HEK293 (cell line): ENCODE results near the gene AIG1.

ENCODE experiments used
- EGR2 ChIP-seq: fragments of 450-650 bp; formaldehyde crosslinking; IDR thresholded peaks from 2 replicates; pipeline ENCODE4 v1.5.1; 2016; ENCODE audit warnings: low read depth, missing biosample characterization, missing genetic modification characterization
- GLIS1 ChIP-seq: fragments of 450-650 bp; formaldehyde crosslinking; IDR thresholded peaks from 2 replicates; pipeline ENCODE4 v1.5.1; 2016; ENCODE audit warnings: missing biosample characterization, missing genetic modification characterization
- PRDM1 ChIP-seq: fragments of 450-650 bp; formaldehyde crosslinking; IDR thresholded peaks from 2 replicates; pipeline ENCODE4; 2016; ENCODE audit warnings: missing biosample characterization, missing genetic modification characterization
- SCRT2 ChIP-seq: fragments of 450-650 bp; formaldehyde crosslinking; IDR thresholded peaks from 2 replicates; pipeline ENCODE4 v1.5.1; 2016; ENCODE audit warnings: missing biosample characterization, missing genetic modification characterization
- SP3 ChIP-seq: fragments of 450-650 bp; formaldehyde crosslinking; IDR thresholded peaks from 2 replicates; pipeline ENCODE4 v1.5.1; 2016; ENCODE audit warnings: missing biosample characterization, missing genetic modification characterization
- ZBTB21 ChIP-seq: fragments of 450-650 bp; formaldehyde crosslinking; IDR thresholded peaks from 2 replicates; pipeline ENCODE4 v1.5.1; 2017; ENCODE audit warnings: missing biosample characterization, missing genetic modification characterization
- ZBTB7A ChIP-seq: fragments of 450-650 bp; formaldehyde crosslinking; IDR thresholded peaks from 2 replicates; pipeline ENCODE4 v1.5.1; 2016; ENCODE audit warnings: low read depth, missing biosample characterization, missing genetic modification characterization
- ZFP41 ChIP-seq: fragments of 450-650 bp; formaldehyde crosslinking; IDR thresholded peaks from 2 replicates; pipeline ENCODE4 v1.5.1; 2016; ENCODE audit warnings: missing biosample characterization, missing genetic modification characterization, borderline replicate concordance
- ZNF133 ChIP-seq: fragments of 450-650 bp; formaldehyde crosslinking; IDR thresholded peaks from 2 replicates; pipeline ENCODE4 v1.5.1; 2016; ENCODE audit warnings: missing biosample characterization, missing genetic modification characterization
- ZNF16 ChIP-seq: fragments of 450-650 bp; formaldehyde crosslinking; IDR thresholded peaks from 2 replicates; pipeline ENCODE4 v1.5.1; 2016; ENCODE audit warnings: low read depth, missing biosample characterization, missing genetic modification characterization
- ZNF335 ChIP-seq: fragments of 450-650 bp; formaldehyde crosslinking; conservative IDR thresholded peaks from 2 replicates; pipeline ENCODE4 v1.5.1; 2016; ENCODE audit warnings: missing biosample characterization, missing genetic modification characterization
- ZNF341 ChIP-seq: fragments of 450-650 bp; formaldehyde crosslinking; IDR thresholded peaks from 2 replicates; pipeline ENCODE4; 2016; ENCODE audit warnings: low read depth, missing biosample characterization, missing genetic modification characterization
- ZNF423 ChIP-seq: fragments of 450-650 bp; formaldehyde crosslinking; IDR thresholded peaks from 2 replicates; pipeline ENCODE4 v1.5.1; 2016; ENCODE audit warnings: missing biosample characterization, missing genetic modification characterization
- ZNF555 ChIP-seq: fragments of 450-650 bp; formaldehyde crosslinking; conservative IDR thresholded peaks from 2 replicates; pipeline ENCODE4 v1.5.1; 2017; ENCODE audit warnings: missing biosample characterization, mild to moderate bottlenecking, missing genetic modification characterization, inconsistent platforms
- ZNF596 ChIP-seq: fragments of 450-650 bp; IDR thresholded peaks from 2 replicates; pipeline ENCODE4 v1.5.0; 2018; ENCODE audit warnings: missing biosample characterization, mild to moderate bottlenecking, missing genetic modification characterization, moderate library complexity
- ZNF626 ChIP-seq: fragments of 450-650 bp; sonication (Bioruptor Pico); formaldehyde crosslinking; IDR thresholded peaks from 2 replicates; pipeline ENCODE4 v1.5.1; 2018; ENCODE audit warnings: missing biosample characterization, missing genetic modification characterization, inconsistent platforms
- ZNF837 ChIP-seq: fragments of 450-650 bp; formaldehyde crosslinking; IDR thresholded peaks from 2 replicates; pipeline ENCODE4 v1.5.1; 2016; ENCODE audit warnings: missing biosample characterization, missing genetic modification characterization
- TF ChIP-seq, protein P1 (sequence below): fragments of 450-650 bp; formaldehyde crosslinking; IDR thresholded peaks from 2 replicates; pipeline ENCODE4 v1.5.1; 2016; ENCODE audit warnings: missing biosample characterization, missing genetic modification characterization
- TF ChIP-seq, protein P2 (sequence below): fragments of 450-650 bp; formaldehyde crosslinking; IDR thresholded peaks from 2 replicates; pipeline ENCODE4 v1.5.1; 2016; ENCODE audit warnings: missing biosample characterization, missing genetic modification characterization
- TF ChIP-seq, protein P3 (sequence below): fragments of 450-650 bp; formaldehyde crosslinking; IDR thresholded peaks from 2 replicates; pipeline ENCODE4 v1.5.1; 2016; ENCODE audit warnings: missing biosample characterization, missing genetic modification characterization
- TF ChIP-seq, protein P4 (sequence below): fragments of 450-650 bp; formaldehyde crosslinking; IDR thresholded peaks from 2 replicates; pipeline ENCODE4 v1.5.1; 2016; ENCODE audit warnings: missing biosample characterization, missing genetic modification characterization
- TF ChIP-seq, protein P5 (sequence below): fragments of 450-650 bp; formaldehyde crosslinking; IDR thresholded peaks from 2 replicates; pipeline ENCODE4 v1.5.1; 2017; ENCODE audit warnings: missing biosample characterization, mild to moderate bottlenecking, missing genetic modification characterization, moderate library complexity
- TF ChIP-seq, protein P6 (sequence below): fragments of 450-650 bp; formaldehyde crosslinking; IDR thresholded peaks from 2 replicates; pipeline ENCODE4; 2016; ENCODE audit warnings: missing biosample characterization, missing genetic modification characterization

Gene AIG1

DNA sequence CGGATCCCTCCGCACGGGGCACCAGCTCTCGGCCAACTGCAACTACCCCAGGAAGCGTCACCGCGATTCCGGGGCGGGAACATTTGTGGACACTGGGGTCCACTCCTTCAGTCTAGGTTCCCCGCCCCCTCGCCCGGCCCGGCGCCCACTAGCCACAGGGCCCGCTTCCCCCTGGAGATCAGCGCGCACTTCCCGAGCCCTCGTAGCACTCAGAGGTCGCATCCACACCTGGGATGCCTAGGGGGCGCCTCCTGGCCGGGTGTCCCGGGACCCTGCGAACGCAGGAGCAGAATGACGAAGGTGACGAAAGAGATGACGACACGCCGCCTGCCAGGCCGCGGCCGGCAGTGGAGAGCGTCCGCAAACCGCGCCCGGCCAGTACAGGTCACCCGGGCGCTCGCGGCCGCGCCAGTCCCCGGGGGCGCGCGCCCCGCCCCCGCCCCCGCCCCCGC lies 309 bp upstream of the AIG1 start (continued):
- TF ChIP-seq, protein P1, sequence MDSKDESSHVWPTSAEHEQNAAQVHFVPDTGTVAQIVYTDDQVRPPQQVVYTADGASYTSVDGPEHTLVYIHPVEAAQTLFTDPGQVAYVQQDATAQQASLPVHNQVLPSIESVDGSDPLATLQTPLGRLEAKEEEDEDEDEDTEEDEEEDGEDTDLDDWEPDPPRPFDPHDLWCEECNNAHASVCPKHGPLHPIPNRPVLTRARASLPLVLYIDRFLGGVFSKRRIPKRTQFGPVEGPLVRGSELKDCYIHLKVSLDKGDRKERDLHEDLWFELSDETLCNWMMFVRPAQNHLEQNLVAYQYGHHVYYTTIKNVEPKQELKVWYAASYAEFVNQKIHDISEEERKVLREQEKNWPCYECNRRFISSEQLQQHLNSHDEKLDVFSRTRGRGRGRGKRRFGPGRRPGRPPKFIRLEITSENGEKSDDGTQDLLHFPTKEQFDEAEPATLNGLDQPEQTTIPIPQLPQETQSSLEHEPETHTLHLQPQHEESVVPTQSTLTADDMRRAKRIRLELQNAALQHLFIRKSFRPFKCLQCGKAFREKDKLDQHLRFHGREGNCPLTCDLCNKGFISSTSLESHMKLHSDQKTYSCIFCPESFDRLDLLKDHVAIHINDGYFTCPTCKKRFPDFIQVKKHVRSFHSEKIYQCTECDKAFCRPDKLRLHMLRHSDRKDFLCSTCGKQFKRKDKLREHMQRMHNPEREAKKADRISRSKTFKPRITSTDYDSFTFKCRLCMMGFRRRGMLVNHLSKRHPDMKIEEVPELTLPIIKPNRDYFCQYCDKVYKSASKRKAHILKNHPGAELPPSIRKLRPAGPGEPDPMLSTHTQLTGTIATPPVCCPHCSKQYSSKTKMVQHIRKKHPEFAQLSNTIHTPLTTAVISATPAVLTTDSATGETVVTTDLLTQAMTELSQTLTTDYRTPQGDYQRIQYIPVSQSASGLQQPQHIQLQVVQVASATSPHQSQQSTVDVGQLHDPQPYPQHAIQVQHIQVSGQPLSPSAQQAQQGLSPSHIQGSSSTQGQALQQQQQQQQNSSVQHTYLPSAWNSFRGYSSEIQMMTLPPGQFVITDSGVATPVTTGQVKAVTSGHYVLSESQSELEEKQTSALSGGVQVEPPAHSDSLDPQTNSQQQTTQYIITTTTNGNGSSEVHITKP (tag by site-specific recombination) = peak; percentile 98
- TF ChIP-seq ZNF423 (0 out of 2 replicates have a peak, but pooled peaks have one; percentile 26), ZBTB21 (tag by site-specific recombination) (peak; percentile 99), ZNF837 (tag by site-specific recombination) (no peak), ZNF133 (tag by site-specific recombination) (0 out of 2 replicates have a peak, but pooled peaks have one; percentile 24), EGR2 (peak; percentile 62), ZBTB7A (tag by site-specific recombination) (0 out of 2 replicates have a peak, but pooled peaks have one; percentile 39), ZFP41 (no peak), ZNF16 (tag by site-specific recombination) (no peak), PRDM1 (tag by site-specific recombination) (no peak), ZNF335 (peak; percentile 88), ZNF341 (no peak), GLIS1 (peak; percentile 27; the same call in 1 of the 2 replicates), ZNF596 (tag by site-specific recombination) (0 out of 2 replicates have a peak, but pooled peaks have one; percentile 4), ZNF626 (tag by site-specific recombination) (no peak), ZNF555 (no peak), SCRT2 (no peak), SP3 (peak; percentile 85)
- TF ChIP-seq, protein P2, sequence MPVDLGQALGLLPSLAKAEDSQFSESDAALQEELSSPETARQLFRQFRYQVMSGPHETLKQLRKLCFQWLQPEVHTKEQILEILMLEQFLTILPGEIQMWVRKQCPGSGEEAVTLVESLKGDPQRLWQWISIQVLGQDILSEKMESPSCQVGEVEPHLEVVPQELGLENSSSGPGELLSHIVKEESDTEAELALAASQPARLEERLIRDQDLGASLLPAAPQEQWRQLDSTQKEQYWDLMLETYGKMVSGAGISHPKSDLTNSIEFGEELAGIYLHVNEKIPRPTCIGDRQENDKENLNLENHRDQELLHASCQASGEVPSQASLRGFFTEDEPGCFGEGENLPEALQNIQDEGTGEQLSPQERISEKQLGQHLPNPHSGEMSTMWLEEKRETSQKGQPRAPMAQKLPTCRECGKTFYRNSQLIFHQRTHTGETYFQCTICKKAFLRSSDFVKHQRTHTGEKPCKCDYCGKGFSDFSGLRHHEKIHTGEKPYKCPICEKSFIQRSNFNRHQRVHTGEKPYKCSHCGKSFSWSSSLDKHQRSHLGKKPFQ (tag by site-specific recombination) = peak; percentile 97
- TF ChIP-seq, protein P3, sequence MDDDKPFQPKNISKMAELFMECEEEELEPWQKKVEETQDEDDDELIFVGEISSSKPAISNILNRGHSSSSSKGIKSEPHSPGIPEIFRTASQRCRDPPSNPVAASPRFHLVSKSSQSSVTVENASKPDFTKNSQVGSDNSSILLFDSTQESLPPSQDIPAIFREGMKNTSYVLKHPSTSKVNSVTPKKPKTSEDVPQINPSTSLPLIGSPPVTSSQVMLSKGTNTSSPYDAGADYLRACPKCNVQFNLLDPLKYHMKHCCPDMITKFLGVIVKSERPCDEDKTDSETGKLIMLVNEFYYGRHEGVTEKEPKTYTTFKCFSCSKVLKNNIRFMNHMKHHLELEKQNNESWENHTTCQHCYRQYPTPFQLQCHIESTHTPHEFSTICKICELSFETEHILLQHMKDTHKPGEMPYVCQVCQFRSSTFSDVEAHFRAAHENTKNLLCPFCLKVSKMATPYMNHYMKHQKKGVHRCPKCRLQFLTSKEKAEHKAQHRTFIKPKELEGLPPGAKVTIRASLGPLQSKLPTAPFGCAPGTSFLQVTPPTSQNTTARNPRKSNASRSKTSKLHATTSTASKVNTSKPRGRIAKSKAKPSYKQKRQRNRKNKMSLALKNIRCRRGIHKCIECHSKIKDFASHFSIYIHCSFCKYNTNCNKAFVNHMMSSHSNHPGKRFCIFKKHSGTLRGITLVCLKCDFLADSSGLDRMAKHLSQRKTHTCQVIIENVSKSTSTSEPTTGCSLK = no peak
- TF ChIP-seq, protein P4, sequence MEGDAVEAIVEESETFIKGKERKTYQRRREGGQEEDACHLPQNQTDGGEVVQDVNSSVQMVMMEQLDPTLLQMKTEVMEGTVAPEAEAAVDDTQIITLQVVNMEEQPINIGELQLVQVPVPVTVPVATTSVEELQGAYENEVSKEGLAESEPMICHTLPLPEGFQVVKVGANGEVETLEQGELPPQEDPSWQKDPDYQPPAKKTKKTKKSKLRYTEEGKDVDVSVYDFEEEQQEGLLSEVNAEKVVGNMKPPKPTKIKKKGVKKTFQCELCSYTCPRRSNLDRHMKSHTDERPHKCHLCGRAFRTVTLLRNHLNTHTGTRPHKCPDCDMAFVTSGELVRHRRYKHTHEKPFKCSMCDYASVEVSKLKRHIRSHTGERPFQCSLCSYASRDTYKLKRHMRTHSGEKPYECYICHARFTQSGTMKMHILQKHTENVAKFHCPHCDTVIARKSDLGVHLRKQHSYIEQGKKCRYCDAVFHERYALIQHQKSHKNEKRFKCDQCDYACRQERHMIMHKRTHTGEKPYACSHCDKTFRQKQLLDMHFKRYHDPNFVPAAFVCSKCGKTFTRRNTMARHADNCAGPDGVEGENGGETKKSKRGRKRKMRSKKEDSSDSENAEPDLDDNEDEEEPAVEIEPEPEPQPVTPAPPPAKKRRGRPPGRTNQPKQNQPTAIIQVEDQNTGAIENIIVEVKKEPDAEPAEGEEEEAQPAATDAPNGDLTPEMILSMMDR (tag by site-specific recombination) = peak; percentile 81
- TF ChIP-seq, protein P5, sequence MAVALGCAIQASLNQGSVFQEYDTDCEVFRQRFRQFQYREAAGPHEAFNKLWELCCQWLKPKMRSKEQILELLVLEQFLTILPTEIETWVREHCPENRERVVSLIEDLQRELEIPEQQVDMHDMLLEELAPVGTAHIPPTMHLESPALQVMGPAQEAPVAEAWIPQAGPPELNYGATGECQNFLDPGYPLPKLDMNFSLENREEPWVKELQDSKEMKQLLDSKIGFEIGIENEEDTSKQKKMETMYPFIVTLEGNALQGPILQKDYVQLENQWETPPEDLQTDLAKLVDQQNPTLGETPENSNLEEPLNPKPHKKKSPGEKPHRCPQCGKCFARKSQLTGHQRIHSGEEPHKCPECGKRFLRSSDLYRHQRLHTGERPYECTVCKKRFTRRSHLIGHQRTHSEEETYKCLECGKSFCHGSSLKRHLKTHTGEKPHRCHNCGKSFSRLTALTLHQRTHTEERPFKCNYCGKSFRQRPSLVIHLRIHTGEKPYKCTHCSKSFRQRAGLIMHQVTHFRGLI (tag by site-specific recombination) = peak; percentile 45; the same call in 1 of the 2 replicates
- TF ChIP-seq, protein P6, sequence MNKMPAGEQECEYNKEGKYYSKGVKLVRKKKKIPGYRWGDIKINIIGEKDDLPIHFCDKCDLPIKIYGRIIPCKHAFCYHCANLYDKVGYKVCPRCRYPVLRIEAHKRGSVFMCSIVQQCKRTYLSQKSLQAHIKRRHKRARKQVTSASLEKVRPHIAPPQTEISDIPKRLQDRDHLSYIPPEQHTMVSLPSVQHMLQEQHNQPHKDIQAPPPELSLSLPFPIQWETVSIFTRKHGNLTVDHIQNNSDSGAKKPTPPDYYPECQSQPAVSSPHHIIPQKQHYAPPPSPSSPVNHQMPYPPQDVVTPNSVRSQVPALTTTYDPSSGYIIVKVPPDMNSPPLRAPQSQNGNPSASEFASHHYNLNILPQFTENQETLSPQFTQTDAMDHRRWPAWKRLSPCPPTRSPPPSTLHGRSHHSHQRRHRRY (tag by site-specific recombination) = no peak
